ENCODE data around the gene TECPR2.

DNA sequence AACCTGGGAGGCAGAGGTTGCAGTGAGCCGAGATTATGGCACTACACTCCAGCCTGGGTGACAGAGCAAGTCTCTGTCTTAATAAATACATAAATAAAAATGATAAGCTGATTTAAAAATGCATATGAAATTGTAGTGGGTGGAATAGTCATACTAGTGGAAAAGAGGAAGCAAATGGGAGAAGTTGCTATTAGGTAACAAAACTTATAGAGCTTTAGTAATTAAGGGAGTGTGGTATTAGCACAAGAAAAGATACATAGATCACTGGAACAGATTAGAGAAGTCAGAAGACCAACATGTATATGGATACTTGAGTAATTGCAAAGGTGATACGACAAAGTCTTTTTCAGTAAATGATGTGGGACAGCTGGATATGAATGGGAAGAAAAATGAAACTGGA, 26.5 kb downstream of the TECPR2 start:
- TF ChIP-seq, protein P1, sequence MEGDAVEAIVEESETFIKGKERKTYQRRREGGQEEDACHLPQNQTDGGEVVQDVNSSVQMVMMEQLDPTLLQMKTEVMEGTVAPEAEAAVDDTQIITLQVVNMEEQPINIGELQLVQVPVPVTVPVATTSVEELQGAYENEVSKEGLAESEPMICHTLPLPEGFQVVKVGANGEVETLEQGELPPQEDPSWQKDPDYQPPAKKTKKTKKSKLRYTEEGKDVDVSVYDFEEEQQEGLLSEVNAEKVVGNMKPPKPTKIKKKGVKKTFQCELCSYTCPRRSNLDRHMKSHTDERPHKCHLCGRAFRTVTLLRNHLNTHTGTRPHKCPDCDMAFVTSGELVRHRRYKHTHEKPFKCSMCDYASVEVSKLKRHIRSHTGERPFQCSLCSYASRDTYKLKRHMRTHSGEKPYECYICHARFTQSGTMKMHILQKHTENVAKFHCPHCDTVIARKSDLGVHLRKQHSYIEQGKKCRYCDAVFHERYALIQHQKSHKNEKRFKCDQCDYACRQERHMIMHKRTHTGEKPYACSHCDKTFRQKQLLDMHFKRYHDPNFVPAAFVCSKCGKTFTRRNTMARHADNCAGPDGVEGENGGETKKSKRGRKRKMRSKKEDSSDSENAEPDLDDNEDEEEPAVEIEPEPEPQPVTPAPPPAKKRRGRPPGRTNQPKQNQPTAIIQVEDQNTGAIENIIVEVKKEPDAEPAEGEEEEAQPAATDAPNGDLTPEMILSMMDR (IDR thresholded peaks at IDR 0.05; ENCODE audit: low read depth, low read length) = no peak
- TF ChIP-seq POLR2A (IDR thresholded peaks at IDR 0.05; ENCODE audit: extremely low read depth, insufficient read length) = no peak
- TF ChIP-seq, protein P2, sequence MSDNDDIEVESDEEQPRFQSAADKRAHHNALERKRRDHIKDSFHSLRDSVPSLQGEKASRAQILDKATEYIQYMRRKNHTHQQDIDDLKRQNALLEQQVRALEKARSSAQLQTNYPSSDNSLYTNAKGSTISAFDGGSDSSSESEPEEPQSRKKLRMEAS (IDR thresholded peaks at IDR 0.05; ENCODE audit: low read depth, low read length) = no peak
- no peak for TF ChIP-seq MYC (IDR thresholded peaks at IDR 0.05; ENCODE audit: low read depth, low read length)
